Measurements from ENCODE around the gene CRELD1. TPM values are rescaled to one million over a fixed set of nuclear protein-coding genes. Genes with fewer than 3 reads are reported as not detected.
A peak's percentile ranks its signal among the peaks of the same experiment; 100 is the strongest.

Gene CRELD1
- total and polyA plus RNA-seq, 2 of the 4 experiments (the other 2 are of a cell fraction): 8.6 to 25.7 TPM

- Histone ChIP-seq H3K27me3 (ENCODE audit: control insufficient read depth, insufficient read depth, low read length) (no peaks in the 10 kb centered on the region), H3K4ac (ENCODE audit: low read depth, low read length) (no peak overlapping the region), H3K18ac (ENCODE audit: low read depth, low read length) (no peak overlapping the region), H3K9me3 (ENCODE audit: control insufficient read depth, insufficient read depth, low read length) (no peaks in the 10 kb centered on the region), H4K8ac (ENCODE audit: low read depth in 2 of 2, low read length in 2 of 2) (no peak overlapping the region), H3K79me1 (ENCODE audit: low read depth in 1 of 2, low read length in 2 of 2) (peaks cover 6 to 16% of the 10 kb centered on the region in 2 experiments; a peak in 3 of 4 replicates), H2AK5ac (ENCODE audit: low read depth, low read length) (no peak overlapping the region), H3K9me1 (ENCODE audit: insufficient read depth, low read length) (peaks cover 9% of the 10 kb centered on the region; the same call in 1 of the 2 replicates), H3K4me1 (ENCODE audit: control insufficient read depth, insufficient read depth, low read length) (peaks cover 7% of the 10 kb centered on the region), H2BK20ac (ENCODE audit: low read depth, low read length) (no peak overlapping the region), H2AK9ac (replicated peaks; ENCODE audit: low read depth, low read length, poor library complexity) (peak overlapping the region; percentile 48), H2BK5ac (ENCODE audit: low read depth, low read length, poor library complexity, severe bottlenecking) (no peak overlapping the region), H3K14ac (replicated peaks; ENCODE audit: low read depth, low read length) (no peak overlapping the region), H4K91ac (ENCODE audit: insufficient read depth, low read depth, low read length) (no peak overlapping the region), H3K36me3 (ENCODE audit: control insufficient read depth, insufficient read depth, low read length) (peaks cover 5% of the 10 kb centered on the region), H3K56ac (ENCODE audit: extremely low read depth, insufficient read depth, low read length) (no peak overlapping the region), H4K20me1 (ENCODE audit: insufficient read depth, low read length) (no peaks in the 10 kb centered on the region), H2BK120ac (ENCODE audit: low read depth, low read length) (no peak overlapping the region), H3K27ac (ENCODE audit: insufficient read depth, low read length) (no peak overlapping the region), H2BK15ac (ENCODE audit: low read depth, low read length) (no peak overlapping the region), H3K4me2 (ENCODE audit: low read depth, low read length) (no peak overlapping the region), H2AFZ (replicated peaks; ENCODE audit: low read length, poor library complexity) (no peak overlapping the region), H3K23ac (ENCODE audit: low read depth, low read length) (no peak overlapping the region), H3K4me3 (ENCODE audit: insufficient read depth, low read depth, low read length) (no peak overlapping the region), H3K9ac (ENCODE audit: low read depth, low read length) (no peak overlapping the region), H4K5ac (ENCODE audit: low read depth, low read length) (no peak overlapping the region)
- CTCF ChIA-PET: no interaction called here
- in situ Hi-C loops (cut with MboI; ENCODE audit: low sequenced_read_pairs): no loop called here
- intact Hi-C loops (cut with micrococcal nuclease): no loop called here
- 95% methylated on average over 9 of the region's 13 CpGs; no CpG with 5 or more reads in 1 of the 2 experiments for WGBS, 2 experiments (ENCODE audit: extremely low coverage in 2 of 2, insufficient read length in 1 of 2)
- DNase-seq (no peak), ATAC-seq (ENCODE audit: low read depth) (no peak)
- POLR2A ChIA-PET (ENCODE audit: unreplicated experiment): no interaction called here
- TF ChIP-seq MXI1 (IDR thresholded peaks at IDR 0.05; ENCODE audit: borderline replicate concordance, low read depth, low read length) (no peak), MAFK (IDR thresholded peaks at IDR 0.05; ENCODE audit: low read depth, low read length) (no peak), SMC3 (IDR thresholded peaks at IDR 0.05; ENCODE audit: low read depth, low read length) (no peak), CHD1 (IDR thresholded peaks at IDR 0.05; ENCODE audit: low read depth, low read length) (no peak), POLR2A (IDR thresholded peaks at IDR 0.05; ENCODE audit: low read depth, low read length) (no peak), BHLHE40 (IDR thresholded peaks at IDR 0.05; ENCODE audit: low read depth, low read length) (no peak), RFX5 (IDR thresholded peaks at IDR 0.05; ENCODE audit: low read depth, low read length) (no peak), CTCF (conservative IDR thresholded peaks at IDR 0.05; ENCODE audit: low read depth, low read length) (no peak), NFE2L2 (IDR thresholded peaks at IDR 0.05; ENCODE audit: low read depth, low read length) (no peak), RAD21 (IDR thresholded peaks at IDR 0.05; ENCODE audit: low read length) (no peak), FOS (IDR thresholded peaks at IDR 0.05; ENCODE audit: low read depth, low read length) (no peak), MAZ (IDR thresholded peaks at IDR 0.05; ENCODE audit: borderline replicate concordance, low read depth, low read length) (no peak), CEBPB (IDR thresholded peaks at IDR 0.05; ENCODE audit: low read depth, low read length) (no peak)
- TF ChIP-seq, protein P1, sequence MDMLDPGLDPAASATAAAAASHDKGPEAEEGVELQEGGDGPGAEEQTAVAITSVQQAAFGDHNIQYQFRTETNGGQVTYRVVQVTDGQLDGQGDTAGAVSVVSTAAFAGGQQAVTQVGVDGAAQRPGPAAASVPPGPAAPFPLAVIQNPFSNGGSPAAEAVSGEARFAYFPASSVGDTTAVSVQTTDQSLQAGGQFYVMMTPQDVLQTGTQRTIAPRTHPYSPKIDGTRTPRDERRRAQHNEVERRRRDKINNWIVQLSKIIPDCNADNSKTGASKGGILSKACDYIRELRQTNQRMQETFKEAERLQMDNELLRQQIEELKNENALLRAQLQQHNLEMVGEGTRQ (IDR thresholded peaks at IDR 0.05; ENCODE audit: low read depth, low read length): no peak
- TF ChIP-seq, protein P2, sequence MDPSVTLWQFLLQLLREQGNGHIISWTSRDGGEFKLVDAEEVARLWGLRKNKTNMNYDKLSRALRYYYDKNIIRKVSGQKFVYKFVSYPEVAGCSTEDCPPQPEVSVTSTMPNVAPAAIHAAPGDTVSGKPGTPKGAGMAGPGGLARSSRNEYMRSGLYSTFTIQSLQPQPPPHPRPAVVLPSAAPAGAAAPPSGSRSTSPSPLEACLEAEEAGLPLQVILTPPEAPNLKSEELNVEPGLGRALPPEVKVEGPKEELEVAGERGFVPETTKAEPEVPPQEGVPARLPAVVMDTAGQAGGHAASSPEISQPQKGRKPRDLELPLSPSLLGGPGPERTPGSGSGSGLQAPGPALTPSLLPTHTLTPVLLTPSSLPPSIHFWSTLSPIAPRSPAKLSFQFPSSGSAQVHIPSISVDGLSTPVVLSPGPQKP (IDR thresholded peaks at IDR 0.05; ENCODE audit: borderline replicate concordance, low read depth, low read length): no peak
- no TSS peak for BruUV-seq (replicated peaks)
- dilution Hi-C loops (cut with HindIII; ENCODE audit: low sequenced_read_pairs, unreplicated experiment): no loop called here
Observed at GRCh38 chr3:9937486-9938238, 4.0 kb downstream of the CRELD1 start.

Data from IMR-90 (cell line).